Neural cell (in vitro differentiated cells): ENCODE data around the gene OR1J2. TPM values are rescaled to one million over a fixed set of nuclear protein-coding genes. Genes with fewer than 3 reads are reported as not detected.

Source experiments
- H2AFZ ChIP-seq: fragments of 200-600, 300-800 bp; sonication (generic), shearing (Covaris generic); 2 replicates; pipeline ENCODE4 v1.6.0; 2014; ENCODE audit warnings: low read depth, mild to moderate bottlenecking, antibody characterized with exemption, low read length, moderate library complexity
- H3F3A ChIP-seq: fragments of 200-600 bp; shearing (Covaris generic); 2 replicates; pipeline ENCODE4 v1.6.1; 2016; ENCODE audit warnings: mild to moderate bottlenecking, moderate library complexity, mixed read lengths, antibody characterized with exemption, low read length; ENCODE audit not compliant: insufficient read depth, poor library complexity, severe bottlenecking
- H3K27ac ChIP-seq: fragments of 200-600, 300-800 bp; sonication (generic), shearing (Covaris generic); 2 replicates; pipeline ENCODE4 v1.5.1; 2014; ENCODE audit warnings: mild to moderate bottlenecking, low read length, moderate library complexity
- H3K27me3 ChIP-seq: fragments of 300-800, 200-600 bp; sonication (generic), shearing (Covaris generic); 2 replicates; pipeline ENCODE4 v1.6.0; 2014; ENCODE audit warnings: mild to moderate bottlenecking, low read depth, low read length, moderate library complexity; ENCODE audit not compliant: insufficient read depth
- H3K36me3 ChIP-seq: fragments of 300-800, 200-600 bp; sonication (generic), shearing (Covaris generic); 2 replicates; pipeline ENCODE4 v1.5.1; 2014; ENCODE audit warnings: mild to moderate bottlenecking, antibody characterized with exemption, low read length, moderate library complexity; ENCODE audit not compliant: insufficient read depth
- H3K4me2 ChIP-seq: fragments of 300-800, 200-600 bp; sonication (generic), shearing (Covaris generic); 2 replicates; pipeline ENCODE4 v1.6.0; 2014; ENCODE audit warnings: mild to moderate bottlenecking, low read length
- H3K4me3 ChIP-seq: fragments of 300-800, 200-600 bp; sonication (generic), shearing (Covaris generic); 2 replicates; pipeline ENCODE4 v1.5.1; 2014; ENCODE audit warnings: mild to moderate bottlenecking, low read length, moderate library complexity
- H3K79me2 ChIP-seq: fragments of 200-600 bp; shearing (Covaris generic); replicated peaks from 2 replicates; pipeline ENCODE4 v1.6.0; 2014; ENCODE audit warnings: mild to moderate bottlenecking, low read length, moderate library complexity; ENCODE audit not compliant: insufficient read depth
- H3K9ac ChIP-seq: fragments of 300-800, 200-600 bp; sonication (generic), shearing (Covaris generic); 2 replicates; pipeline ENCODE4 v1.6.1; 2016; ENCODE audit warnings: mild to moderate bottlenecking, low read length, mixed read lengths
- H3K9me2 ChIP-seq: fragments of 200-600 bp; shearing (Covaris generic); 2 replicates; pipeline ENCODE4 v1.6.1; 2016; ENCODE audit warnings: mild to moderate bottlenecking, low read length, mixed read lengths; ENCODE audit not compliant: insufficient read depth
- H3K9me3 ChIP-seq: fragments of 200-600, 300-800 bp; sonication (generic), shearing (Covaris generic); 2 replicates; pipeline ENCODE4 v1.6.1; 2016; ENCODE audit warnings: mild to moderate bottlenecking, mixed run types, low read length, moderate library complexity, mixed read lengths
- H4K20me1 ChIP-seq: fragments of 200-600 bp; shearing (Covaris generic); 2 replicates; pipeline ENCODE4 v1.6.1; 2016; ENCODE audit warnings: mild to moderate bottlenecking, mixed run types; ENCODE audit not compliant: insufficient read depth
- CTCF ChIP-seq: fragments of 450-650 bp; IDR thresholded peaks from 2 replicates; pipeline ENCODE4 v1.5.1; 2014; ENCODE audit warnings: antibody characterized with exemption, mild to moderate bottlenecking, moderate library complexity; ENCODE audit not compliant: poor library complexity, severe bottlenecking
- EP300 ChIP-seq: fragments of 450-650 bp; conservative IDR thresholded peaks from 2 replicates; pipeline ENCODE4 v1.6.1; 2014; ENCODE audit warnings: antibody characterized with exemption, mild to moderate bottlenecking, moderate library complexity; ENCODE audit not compliant: poor library complexity, severe bottlenecking
- EZH2 ChIP-seq: fragments of 200-600, 300-800 bp; shearing (Covaris generic), sonication (generic); IDR thresholded peaks from 2 replicates; pipeline ENCODE4 v1.6.1; 2014; ENCODE audit warnings: antibody characterized with exemption, low read length, borderline replicate concordance, mild to moderate bottlenecking; ENCODE audit not compliant: insufficient read depth, poor library complexity, severe bottlenecking
- MXI1 ChIP-seq: fragments of 450-650 bp; conservative IDR thresholded peaks from 2 replicates; pipeline ENCODE4 v1.6.1; 2014; ENCODE audit warnings: antibody characterized with exemption, mild to moderate bottlenecking; ENCODE audit not compliant: poor library complexity, severe bottlenecking
- POLR2AphosphoS5 ChIP-seq: IDR thresholded peaks from 2 replicates; pipeline ENCODE4 v1.6.1; 2012
- RAD21 ChIP-seq: fragments of 450-650 bp; conservative IDR thresholded peaks from 2 replicates; pipeline ENCODE4 v1.6.1; 2014; ENCODE audit warnings: antibody characterized with exemption, mild to moderate bottlenecking, moderate library complexity
- REST ChIP-seq: IDR thresholded peaks from 2 replicates; pipeline ENCODE4 v1.6.1; 2012; ENCODE audit warnings: borderline replicate concordance
- SMC3 ChIP-seq: fragments of 450-650 bp; conservative IDR thresholded peaks from 2 replicates; pipeline ENCODE4 v1.6.1; 2014; ENCODE audit warnings: antibody characterized with exemption, mild to moderate bottlenecking, moderate library complexity; ENCODE audit not compliant: poor library complexity
- TAF1 ChIP-seq: IDR thresholded peaks from 2 replicates; pipeline ENCODE4 v1.6.1; 2012; ENCODE audit warnings: low read depth
- polyA minus RNA-seq: library from RNA; depleted of rRNA, polyadenylated mRNA; stranded (reverse); fragments of >200 nt; gene quantifications from 2 replicates; pipeline ENCODE4 v1.2.3, GENCODE V29; 2014
- polyA plus RNA-seq: library from polyadenylated mRNA; depleted of rRNA; stranded (reverse); fragments of >200 nt; gene quantifications from 2 replicates; pipeline ENCODE4 v1.2.3, GENCODE V29; 2014

The OR1J2 gene
- polyA plus RNA-seq (not detected in 2 replicates), polyA minus RNA-seq (not detected in 2 replicates)

GRCh38 chr9:122510502-122510901, at the start of gene OR1J2:
OR1J2 (plus strand) TSS chr9:122510802; CDS start chr9:122510802, 0 bp downstream.
- TF ChIP-seq MXI1: no peak
- no peak for TF ChIP-seq REST
- no peak for TF ChIP-seq POLR2AphosphoS5
- H3K4me2 ChIP-seq: no peak within 1 kb of the TSS
- no peaks in the 10 kb centered on the region for H3K9me3 ChIP-seq
- no peaks in the 10 kb centered on the region for H3K79me2 ChIP-seq
- no peak within 1 kb of the TSS for H2AFZ ChIP-seq
- no peak within 1 kb of the TSS for H3K27ac ChIP-seq
- no peak within 1 kb of the TSS for H3K9ac ChIP-seq
- no peaks in the 10 kb centered on the region for H3F3A ChIP-seq
- H3K27me3 ChIP-seq: no peaks in the 10 kb centered on the region
- H3K9me2 ChIP-seq: no peaks in the 10 kb centered on the region
- H3K36me3 ChIP-seq: no peaks in the 10 kb centered on the region
- no peaks in the 10 kb centered on the region for H4K20me1 ChIP-seq
- no peak within 1 kb of the TSS for H3K4me3 ChIP-seq

- no peaks in the 10 kb centered on the region for H3K27me3 ChIP-seq
- TF ChIP-seq EP300 (no peak), TAF1 (no peak), MXI1 (no peak), SMC3 (no peak), EZH2 (no peak), RAD21 (no peak), POLR2AphosphoS5 (no peak), REST (no peak), CTCF (no peak)
- H3K9me3 ChIP-seq: no peaks in the 10 kb centered on the region
- no peaks in the 10 kb centered on the region for H3K36me3 ChIP-seq
- no peak overlapping the region for H3K27ac ChIP-seq
- no peak overlapping the region for H2AFZ ChIP-seq
- H3K4me3 ChIP-seq: no peak overlapping the region
- H3K9me2 ChIP-seq: no peaks in the 10 kb centered on the region
- H4K20me1 ChIP-seq: no peaks in the 10 kb centered on the region
- no peaks in the 10 kb centered on the region for H3K79me2 ChIP-seq
- H3K9ac ChIP-seq: no peak overlapping the region
- H3K4me2 ChIP-seq: no peak overlapping the region
- no peaks in the 10 kb centered on the region for H3F3A ChIP-seq
Measured at GRCh38 chr9:122463828-122464632, 46.6 kb upstream of the OR1J2 start.
